Ascending aorta (tissue), 2 donors: ENCODE data around the gene NKX2-2. TPM values are rescaled to one million over a fixed set of nuclear protein-coding genes. Genes with fewer than 3 reads are reported as not detected.

Experiments used
- DNase-seq, 2 donors: peaks; one replicate each; pipeline ENCODE4 v3.0.0-alpha.2; 2019; ENCODE audit warnings: low spot score in 2 of 2
- H3K27ac ChIP-seq, 2 donors: fragments of 200-600 bp; sonication (generic); one replicate each; pipeline ENCODE4 v1.5.1; 2016 to 2017; ENCODE audit warnings: mild to moderate bottlenecking in 1 of 2
- H3K27me3 ChIP-seq: fragments of 200-600 bp; sonication (generic); one replicate; pipeline ENCODE4 v1.5.1; 2017
- H3K36me3 ChIP-seq, 2 donors: fragments of 200-600 bp; sonication (generic); one replicate each; pipeline ENCODE4 v1.5.1; 2016
- H3K4me1 ChIP-seq, 2 donors: fragments of 200-600 bp; sonication (generic); one replicate each; pipeline ENCODE4 v1.5.1; 2016 to 2017; ENCODE audit warnings: mild to moderate bottlenecking in 1 of 2
- H3K4me3 ChIP-seq, 2 donors: fragments of 200-600 bp; sonication (generic); one replicate each; pipeline ENCODE4 v1.5.1; 2016 to 2017; ENCODE audit warnings: mild to moderate bottlenecking in 1 of 2
- H3K9me3 ChIP-seq, 2 donors: fragments of 200-600 bp; sonication (generic); one replicate each; pipeline ENCODE4 v1.5.1; 2016
- intact Hi-C: fragments of 100-400 bp; cut with DNase I; formaldehyde crosslinking; loops from one replicate; pipeline ENCODE4 v1.15.1; 2023
- total RNA-seq: library from RNA; depleted of rRNA; stranded (reverse); fragments of >200 nt; gene quantifications from one replicate; pipeline ENCODE4 v1.1.0, GENCODE V29; 2016
- TF ChIP-seq, protein P1 (sequence below), 3 experiments: fragments of 200-600 bp in 2 of 3; fragments of 450-650 bp in 1 of 3; sonication (generic) in 2 of 3; IDR thresholded peaks; one replicate each; pipeline ENCODE4 v1.5.1; 2016 to 2019; ENCODE audit warnings: antibody characterized with exemption in 3 of 3, mild to moderate bottlenecking in 1 of 3, moderate library complexity in 1 of 3

NKX2-2 gene
- total RNA-seq, 1 donor from 2014 or later: not detected

GRCh38 chr20:21509079-21509596 is 4.7 kb downstream of the NKX2-2 start:
- Histone ChIP-seq H3K4me1 (peaks cover 19 to 37% of the 10 kb centered on the region in 2 donors), H3K4me3 (no peak overlapping the region), H3K9me3 (no peaks in the 10 kb centered on the region), H3K36me3 (no peaks in the 10 kb centered on the region), H3K27ac (no peak overlapping the region), H3K27me3 (peaks cover 24% of the 10 kb centered on the region)
- no peak for DNase-seq
- intact Hi-C loops: loop anchor here (5.0 to 10.0 kb wide), 2 partner anchors 644 to 672 kb away; no protein-coding TSS in a partner anchor
- TF ChIP-seq, protein P1, sequence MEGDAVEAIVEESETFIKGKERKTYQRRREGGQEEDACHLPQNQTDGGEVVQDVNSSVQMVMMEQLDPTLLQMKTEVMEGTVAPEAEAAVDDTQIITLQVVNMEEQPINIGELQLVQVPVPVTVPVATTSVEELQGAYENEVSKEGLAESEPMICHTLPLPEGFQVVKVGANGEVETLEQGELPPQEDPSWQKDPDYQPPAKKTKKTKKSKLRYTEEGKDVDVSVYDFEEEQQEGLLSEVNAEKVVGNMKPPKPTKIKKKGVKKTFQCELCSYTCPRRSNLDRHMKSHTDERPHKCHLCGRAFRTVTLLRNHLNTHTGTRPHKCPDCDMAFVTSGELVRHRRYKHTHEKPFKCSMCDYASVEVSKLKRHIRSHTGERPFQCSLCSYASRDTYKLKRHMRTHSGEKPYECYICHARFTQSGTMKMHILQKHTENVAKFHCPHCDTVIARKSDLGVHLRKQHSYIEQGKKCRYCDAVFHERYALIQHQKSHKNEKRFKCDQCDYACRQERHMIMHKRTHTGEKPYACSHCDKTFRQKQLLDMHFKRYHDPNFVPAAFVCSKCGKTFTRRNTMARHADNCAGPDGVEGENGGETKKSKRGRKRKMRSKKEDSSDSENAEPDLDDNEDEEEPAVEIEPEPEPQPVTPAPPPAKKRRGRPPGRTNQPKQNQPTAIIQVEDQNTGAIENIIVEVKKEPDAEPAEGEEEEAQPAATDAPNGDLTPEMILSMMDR (IDR thresholded peaks at IDR 0.05): no peak

- H3K27ac ChIP-seq: no peak overlapping the region
- no peaks in the 10 kb centered on the region for H3K9me3 ChIP-seq
- DNase-seq: no peak
- TF ChIP-seq, protein P1 (IDR thresholded peaks at IDR 0.05): no peak
- no peak overlapping the region for H3K4me3 ChIP-seq
- peaks cover 22% of the 10 kb centered on the region for H3K27me3 ChIP-seq
- H3K4me1 ChIP-seq: peaks cover 19 to 31% of the 10 kb centered on the region in 2 donors
- no peaks in the 10 kb centered on the region for H3K36me3 ChIP-seq
- intact Hi-C loops: loop anchor here (5.0 to 10.0 kb wide), 2 partner anchors 644 to 671 kb away; no protein-coding TSS in a partner anchor
Measured at GRCh38 chr20:21508230-21509078, 5.4 kb downstream of the NKX2-2 start.

GRCh38 chr20:21507400-21508229 is 6.2 kb downstream of the NKX2-2 start:
- TF ChIP-seq, protein P1 (IDR thresholded peaks at IDR 0.05): no peak
- DNase-seq: no peak
- Histone ChIP-seq H3K4me1 (peaks cover 13 to 25% of the 10 kb centered on the region in 2 donors), H3K27ac (no peak overlapping the region), H3K36me3 (no peaks in the 10 kb centered on the region), H3K4me3 (no peak overlapping the region), H3K9me3 (no peaks in the 10 kb centered on the region), H3K27me3 (peaks cover 14% of the 10 kb centered on the region)
- intact Hi-C loops: loop anchor here (5.0 to 10.0 kb wide), 2 partner anchors 643 to 670 kb away; no protein-coding TSS in a partner anchor

GRCh38 chr20:21505810-21506530 is 7.9 kb downstream of the NKX2-2 start:
- no peak for DNase-seq
- TF ChIP-seq, protein P1 (IDR thresholded peaks at IDR 0.05): peak; percentile 33 to 58 (median 40)
- no peak overlapping the region for H3K27ac ChIP-seq
- H3K4me3 ChIP-seq: peak overlapping the region; percentile 53 to 57
- no peaks in the 10 kb centered on the region for H3K9me3 ChIP-seq
- peaks cover 7 to 16% of the 10 kb centered on the region in 2 donors for H3K4me1 ChIP-seq
- intact Hi-C loops: loop anchor here (1.0 to 10.0 kb wide), 3 partner anchors 271 to 669 kb away; no protein-coding TSS in a partner anchor
- no peaks in the 10 kb centered on the region for H3K36me3 ChIP-seq
- H3K27me3 ChIP-seq: peaks cover 10% of the 10 kb centered on the region
